NCI-H1417 (cell line): Measurements from ENCODE around the gene KLHL29.
"Not testable (repeated sequence)": the region's sequence is repeated elsewhere in the genome, so short reads cannot be mapped to it uniquely, and the experiment has no call there.

Experiments
- DNase-seq, 3 experiments: peaks; one replicate each; lab custom pipeline; 2025; lab: John Stamatoyannopoulos, UW

Gene KLHL29

DNA sequence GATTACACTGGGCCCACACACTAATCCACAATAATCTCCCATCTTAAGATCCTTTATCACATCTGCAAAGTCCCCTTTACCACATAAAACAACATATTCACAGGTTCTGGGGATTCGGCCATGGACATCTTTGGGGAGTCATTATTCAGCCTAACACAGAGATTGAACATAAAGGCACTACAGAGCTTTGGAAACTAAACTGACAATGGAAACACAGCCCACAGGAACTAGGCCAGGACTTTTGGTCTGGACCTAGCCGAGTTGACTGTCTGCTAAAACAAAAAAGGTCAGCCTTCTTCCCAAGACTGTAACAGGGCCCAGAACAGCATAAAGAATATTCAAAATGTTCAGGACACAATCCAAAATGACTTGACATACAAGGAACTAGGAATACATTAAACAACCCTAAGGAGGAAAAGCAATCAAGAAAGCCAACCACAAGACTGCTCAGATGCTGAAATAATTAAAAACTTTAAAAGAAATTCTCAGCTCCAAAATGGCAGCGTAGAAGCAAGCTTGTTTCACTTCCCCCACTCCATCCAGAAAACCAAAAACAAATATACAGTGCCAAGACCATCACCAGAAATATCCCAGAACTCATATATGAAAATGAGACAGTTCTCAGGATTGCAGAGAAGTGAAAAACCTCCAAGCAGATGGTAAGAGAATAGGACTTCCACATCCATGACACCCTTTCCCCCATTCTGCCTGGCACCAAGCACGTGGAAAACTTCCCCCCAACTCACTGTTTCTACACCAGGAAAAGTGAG is 334.1 kb downstream of the KLHL29 start:
- DNase-seq, result no peak

DNA sequence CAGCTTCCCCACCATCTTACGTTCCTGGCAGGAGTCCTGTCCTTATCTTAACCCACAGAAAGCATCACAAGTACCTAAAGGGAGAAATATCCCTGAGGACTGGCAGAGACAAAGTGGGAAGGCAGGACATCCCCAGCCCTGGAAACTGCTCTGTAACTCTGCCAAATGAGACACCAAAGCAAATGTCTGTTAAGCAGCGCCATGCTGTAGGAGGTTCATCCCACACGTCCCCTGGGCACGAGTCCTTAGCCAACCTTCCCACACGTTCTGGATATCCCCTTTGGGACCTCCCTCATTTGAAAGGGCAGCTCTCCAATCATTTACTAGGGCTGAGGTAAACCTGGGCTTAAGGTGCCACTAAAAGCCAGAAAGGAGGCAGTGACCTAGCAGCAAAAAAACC is 334.7 kb downstream of the KLHL29 start:
- no peak for DNase-seq

DNA sequence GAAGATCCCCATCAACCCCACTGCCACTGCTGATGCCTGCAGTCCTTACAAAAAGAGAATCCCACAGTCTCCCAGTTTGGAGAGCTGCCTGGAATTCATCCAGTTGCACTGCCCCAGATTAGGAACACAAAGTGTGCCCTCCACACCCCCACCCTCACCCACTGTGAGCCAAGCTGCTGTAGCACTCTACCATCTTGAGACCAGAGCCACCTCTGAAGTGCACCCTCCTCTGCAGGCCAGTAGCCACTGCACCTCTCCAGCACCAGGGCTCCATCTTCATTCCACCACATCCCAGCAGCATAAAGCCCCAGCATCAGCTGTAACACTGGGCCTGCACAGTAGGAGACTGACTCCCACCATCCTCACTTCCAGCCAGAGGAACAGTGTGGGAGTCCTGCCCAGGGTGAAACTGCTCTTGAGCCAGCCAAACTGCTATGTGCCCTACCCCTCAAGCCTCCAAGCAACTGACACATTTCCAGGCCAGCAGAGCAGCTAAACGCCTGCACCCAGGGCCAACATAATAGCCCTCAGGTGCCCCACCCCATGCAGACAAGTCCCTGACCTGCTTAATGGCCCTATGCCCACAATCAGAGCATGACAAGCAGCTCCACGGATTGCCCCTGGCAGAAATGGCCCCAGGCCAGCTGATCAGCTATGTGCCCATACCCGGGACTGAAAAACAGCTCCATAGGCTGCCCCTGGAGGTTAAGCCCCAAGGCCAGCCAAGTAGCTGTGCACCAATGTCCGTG is 335.9 kb downstream of the KLHL29 start:
- DNase-seq, result no peak

DNA sequence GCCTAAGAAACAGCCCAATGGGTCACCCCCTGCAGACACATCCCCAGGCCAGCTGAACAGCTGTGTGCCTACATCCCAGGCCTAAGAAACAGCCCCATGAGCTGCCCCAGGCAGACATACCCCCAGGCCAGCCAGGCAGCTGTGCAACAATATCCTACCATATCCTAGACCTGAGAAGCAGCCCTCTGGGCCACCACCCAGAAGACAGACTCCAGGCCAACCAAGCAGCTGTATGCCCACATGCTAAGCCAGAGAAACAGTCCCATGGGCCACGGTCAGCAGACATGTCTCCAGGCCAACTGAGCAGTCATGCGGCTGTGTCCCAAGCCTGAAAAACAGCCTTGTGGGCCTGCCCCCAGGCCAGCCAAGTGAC is 336.5 kb downstream of the KLHL29 start:
- no peak for DNase-seq

DNA sequence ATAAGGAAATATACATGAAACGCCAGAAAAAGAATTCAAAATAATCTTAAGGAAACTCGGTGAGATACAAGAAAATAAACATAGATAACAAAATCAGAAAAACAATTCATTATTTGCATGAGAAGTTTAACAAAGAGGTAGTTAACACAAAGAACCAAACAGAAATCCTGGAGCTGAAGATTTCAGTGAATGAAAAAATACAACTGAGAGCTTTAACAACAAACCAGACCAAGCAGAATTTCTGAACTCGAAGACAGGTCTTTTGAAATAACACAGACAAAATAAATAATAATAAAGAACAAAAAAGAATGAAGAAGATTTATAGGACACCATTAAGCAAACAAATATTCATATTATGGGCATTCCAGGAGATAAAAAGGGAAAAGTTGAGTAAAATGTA is 337.3 kb downstream of the KLHL29 start:
- DNase-seq, result no peak

DNA sequence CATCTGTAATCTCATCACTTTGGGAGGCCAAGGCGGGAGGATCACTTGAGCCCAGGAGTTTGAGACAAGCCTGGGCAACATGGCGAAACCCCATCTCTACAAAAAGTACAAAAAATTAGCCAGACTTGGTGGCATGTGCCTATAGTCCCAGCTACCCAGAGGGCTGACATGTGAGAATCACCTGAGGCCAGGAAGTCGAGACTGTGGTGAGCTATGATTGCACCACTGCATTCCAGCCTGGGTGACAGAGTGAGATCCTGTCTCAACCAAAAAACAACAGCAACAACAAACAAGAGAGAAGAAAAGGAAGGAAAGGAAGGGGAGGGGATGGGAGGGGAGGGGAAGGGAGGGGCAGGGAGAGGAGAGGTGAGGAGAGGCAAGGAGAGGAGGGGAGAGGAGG is 338.1 kb downstream of the KLHL29 start:
- DNase-seq, result not testable (repeated sequence)

DNA sequence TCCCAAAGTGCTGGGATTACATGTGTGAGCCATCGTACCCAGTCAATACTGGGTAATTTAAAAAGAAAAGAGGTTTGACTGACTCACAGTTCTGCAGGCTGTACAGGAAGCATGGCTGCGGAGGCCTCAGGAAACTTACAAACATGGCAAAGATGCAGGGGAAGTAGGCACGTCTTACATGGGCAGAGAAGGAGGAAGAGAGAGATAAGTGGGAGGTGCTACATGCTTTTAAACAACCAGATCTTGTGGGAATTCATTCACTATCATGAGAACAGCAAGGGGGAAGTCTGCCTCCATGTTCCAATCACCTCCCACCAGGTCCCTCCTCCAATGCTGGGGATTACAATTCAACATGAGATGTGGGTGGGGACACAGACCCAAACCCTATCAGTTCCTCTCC is 349.4 kb downstream of the KLHL29 start:
- no peak for DNase-seq

DNA sequence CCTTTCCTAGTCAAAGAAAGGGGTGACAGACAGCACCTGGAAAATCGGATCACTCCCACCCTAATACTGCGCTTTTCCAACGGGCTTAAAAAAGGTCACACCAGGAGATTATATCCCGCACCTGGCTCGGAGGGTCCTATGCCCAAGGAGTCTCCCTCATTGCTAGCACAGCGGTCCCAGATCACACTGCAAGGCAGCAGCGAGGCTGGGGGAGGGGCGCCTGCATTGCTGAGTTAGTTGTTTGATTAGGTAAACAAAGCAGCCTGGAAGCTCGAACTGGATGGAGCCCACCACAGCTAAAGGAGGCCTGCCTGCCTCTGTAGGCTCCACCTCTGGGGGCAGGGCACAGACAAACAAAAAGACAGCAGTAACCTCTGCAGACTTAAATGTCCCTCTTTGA is 351.8 kb downstream of the KLHL29 start:
- not testable (repeated sequence) for DNase-seq

DNA sequence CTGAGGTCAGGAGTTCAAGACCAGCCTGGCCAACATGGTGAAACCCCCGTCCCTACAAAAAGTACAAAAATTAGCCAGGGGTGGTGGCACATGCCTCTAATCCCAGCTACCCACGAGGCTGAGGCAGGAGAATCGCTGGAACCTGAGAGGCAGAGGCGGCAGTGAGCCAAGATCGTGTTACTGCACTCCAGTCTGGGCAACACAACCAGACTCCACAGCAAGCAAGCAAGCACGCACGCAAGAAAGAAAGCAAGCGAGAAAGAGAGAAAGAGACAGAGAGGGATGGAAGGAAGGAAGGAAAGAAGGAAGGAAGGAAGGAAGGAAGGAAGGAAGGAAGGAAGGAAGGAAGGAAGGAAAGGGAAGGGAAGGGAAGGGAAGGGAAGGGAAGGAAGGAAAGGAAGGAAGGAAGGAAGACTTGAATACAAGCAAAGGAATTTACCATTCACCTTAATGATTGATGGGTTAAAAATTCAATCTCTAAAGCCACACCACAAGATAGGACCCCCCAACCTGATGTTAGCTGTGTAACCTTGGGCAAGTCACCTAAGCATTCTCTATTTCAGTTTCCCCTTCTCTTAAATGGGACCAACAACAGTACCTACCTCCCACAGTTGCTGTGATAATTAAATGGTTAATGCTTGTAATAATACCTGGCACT is 360.2 kb downstream of the KLHL29 start:
- no peak for DNase-seq

DNA sequence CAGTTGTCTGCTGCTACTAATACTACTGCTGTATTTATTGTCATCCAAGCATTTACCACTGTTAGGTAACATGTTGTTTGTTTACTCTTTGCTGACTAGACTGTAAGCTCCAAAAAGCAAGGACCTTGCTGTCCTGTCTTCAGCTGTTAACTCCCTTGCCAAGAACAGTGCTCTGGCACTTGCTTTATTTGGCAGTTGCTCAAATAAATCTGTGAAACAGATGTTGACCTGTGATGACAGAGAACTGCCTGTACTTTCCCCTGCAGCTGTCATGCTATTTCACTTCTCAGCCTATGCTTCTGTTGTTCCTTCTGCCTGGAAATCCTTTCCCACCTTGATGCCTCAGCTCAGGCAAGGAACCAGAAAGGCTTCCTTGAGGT is 360.7 kb downstream of the KLHL29 start:
- DNase-seq, result no peak

DNA sequence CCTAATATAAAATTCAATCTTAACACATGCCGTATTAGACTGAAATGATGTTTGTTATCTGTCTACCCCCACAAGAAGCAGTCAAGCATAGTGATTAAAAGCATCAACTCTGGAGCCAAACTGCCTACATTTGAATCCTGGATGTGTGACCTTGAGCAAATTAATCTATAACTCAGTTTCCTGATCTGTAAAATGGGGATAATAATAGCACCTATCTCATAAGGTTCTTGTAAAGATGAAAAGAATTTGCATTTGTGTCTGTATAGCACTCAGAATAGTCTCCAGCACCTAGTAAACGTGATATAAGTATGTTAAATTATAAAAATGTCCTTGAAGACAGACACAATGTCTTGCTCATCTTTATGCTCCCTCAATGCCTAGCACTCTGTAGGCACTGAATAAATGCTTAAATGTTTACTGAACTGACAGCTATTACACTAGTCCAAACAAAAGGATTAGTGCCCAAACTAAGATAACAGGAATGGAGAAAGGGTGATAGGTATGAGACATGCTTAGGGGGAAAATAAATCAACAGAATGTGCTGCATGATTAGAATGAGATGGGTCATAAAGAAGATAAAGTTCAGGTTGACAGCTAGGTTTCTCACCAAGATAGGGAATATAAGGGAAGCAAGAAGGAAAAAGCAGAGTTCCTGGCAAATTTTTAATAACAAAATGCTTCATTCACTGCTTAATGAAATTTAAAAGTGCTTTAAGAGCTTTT is 361.3 kb downstream of the KLHL29 start:
- no peak for DNase-seq

DNA sequence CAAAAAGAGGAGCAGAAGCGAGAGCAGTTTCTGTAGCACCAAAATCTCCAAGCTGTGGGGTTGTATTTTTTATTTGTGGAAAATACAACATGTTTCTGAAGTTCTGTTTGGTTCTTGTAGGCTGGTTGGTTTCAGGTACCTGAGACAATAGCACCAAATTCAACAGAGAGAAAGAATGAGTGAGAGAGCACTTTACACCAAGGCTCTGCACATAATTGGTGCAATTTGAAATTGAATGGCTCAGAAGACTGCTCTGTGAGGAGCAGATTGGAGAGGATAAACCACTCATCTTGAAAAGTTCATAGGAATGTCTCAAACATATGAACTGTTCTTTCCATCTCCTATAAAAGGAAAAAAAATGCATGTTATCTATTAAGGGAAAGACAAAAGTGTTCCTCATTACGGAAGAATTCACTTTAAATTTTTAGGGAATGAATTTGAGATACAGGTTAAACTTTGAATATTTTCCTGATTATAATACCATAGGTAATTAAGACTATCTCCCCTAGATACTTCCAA is 366.8 kb downstream of the KLHL29 start:
- no peak for DNase-seq

DNA sequence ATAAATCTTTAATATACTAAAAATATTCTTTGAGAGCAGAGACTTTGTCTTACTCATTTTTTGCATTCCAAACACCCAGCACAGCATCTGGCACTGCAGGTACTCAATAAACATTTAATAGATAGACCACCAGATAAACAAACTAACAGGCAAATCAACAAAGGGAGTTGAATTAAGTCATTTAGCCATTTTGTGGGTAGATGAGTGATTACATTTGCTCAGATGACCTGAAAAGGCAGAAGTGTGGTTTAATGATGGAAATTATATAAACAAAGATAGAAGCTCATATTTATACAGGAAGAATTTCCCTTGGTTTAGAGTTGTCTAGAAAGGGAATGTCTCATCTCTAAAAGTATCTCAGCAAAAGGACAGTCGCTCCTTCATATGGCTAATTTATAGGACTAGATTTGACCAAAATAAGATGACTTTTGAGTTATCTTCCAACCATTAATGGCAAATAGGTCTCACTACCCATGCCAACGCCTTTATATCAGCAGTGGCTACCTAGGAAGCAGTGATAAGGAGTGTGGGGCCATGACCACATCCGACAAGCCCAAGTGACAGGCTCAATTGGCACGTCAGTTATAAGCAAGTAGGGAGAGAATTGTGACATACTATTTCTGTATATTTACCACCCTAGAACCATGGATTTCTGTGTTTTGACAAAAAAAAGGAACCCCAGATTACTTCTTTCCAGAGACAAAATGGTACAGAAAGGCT is 368.5 kb downstream of the KLHL29 start:
- no peak for DNase-seq

DNA sequence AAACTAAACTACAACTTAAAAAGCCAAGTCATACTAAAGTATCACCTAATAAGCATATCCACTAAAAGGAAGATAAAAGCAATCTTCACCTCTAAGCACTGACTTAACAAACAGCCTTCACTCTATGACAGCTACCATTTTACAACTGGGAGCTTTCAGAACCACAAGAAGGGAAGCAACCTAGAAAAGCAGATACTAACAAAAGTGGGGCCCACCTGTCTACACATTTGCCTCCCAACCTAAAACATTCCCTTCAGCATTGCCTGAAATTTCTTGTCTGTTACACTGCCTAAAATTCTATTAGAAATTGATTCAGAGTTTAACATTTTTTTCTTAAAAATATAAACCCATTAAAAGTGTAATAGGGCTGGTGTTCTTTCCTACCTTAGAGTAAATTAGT is 370.0 kb downstream of the KLHL29 start:
- DNase-seq, result no peak

DNA sequence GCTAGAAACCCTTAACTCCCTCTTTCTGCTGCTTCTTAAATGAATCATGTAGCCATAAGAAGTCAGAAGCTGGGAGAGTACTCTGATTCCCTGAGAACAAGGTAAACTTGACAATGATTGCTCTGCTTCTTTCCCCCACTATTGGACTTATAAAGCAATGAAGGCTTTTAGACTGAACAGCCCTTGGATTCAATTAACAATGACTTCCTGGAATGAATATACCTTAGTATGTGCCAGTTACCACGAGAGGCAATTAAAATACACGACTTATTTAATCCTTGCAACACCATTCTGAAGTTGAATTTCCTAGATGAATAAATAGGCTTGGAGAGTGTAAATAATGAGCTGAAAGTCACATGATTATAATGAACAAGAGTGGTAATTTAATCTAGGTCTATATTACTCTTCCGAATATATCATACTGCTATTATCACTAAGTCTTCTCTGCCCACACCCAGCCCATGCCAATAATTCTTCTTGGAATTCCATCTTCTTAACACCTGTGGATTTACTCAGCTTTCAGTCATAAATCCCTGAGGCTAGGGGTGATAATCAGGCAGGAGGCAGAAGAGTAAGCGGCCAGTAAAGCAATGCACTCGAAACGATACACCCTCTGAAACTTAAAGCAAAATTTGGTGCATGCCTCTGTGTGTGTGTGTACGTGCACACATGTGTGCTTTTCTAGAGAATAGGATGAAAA is 371.8 kb downstream of the KLHL29 start:
- peak in 1 of 3 experiments; percentile 37 for DNase-seq

DNA sequence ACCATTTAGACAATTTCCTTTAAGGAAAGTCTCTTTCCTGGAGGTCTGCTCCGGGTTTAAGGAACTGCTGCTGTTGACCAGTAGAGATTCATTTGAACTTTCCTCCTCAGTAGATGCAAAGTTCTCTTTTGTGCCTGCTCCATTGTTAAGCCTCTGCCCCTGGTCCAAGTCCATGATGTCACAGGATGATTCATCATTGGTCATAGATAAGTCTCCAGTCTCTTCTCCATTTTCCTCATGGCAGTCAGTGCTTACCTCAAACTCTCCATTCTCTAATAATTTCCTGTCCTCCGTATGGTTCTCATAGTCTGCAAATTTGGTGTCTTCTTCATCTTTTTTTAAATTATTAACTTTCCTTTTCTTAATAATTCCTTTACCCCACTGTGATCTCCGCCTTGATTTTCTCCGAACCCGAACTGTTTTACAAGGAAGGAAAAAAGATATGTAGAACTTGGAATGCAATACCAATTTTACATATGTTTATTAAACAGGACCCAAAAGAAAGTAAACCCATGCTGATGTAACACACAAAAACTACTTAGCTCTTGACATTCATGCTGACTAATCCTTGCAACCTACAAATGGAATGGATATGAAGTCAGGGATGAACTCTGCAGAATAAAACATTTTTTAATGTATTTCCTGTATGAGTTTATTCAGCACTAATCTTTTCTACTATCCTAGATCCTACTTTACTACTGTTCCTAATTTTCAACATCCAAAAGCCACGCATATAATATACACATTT is 372.9 kb downstream of the KLHL29 start:
- no peak for DNase-seq
